HEK293 (cell line): ENCODE results near the gene PHETA1.

Experiments used
- ZNF175 ChIP-seq: fragments of 450-650 bp; formaldehyde crosslinking; IDR thresholded peaks from 2 replicates; pipeline ENCODE4 v1.5.1; 2016; ENCODE audit warnings: missing biosample characterization, missing genetic modification characterization
- TF ChIP-seq, protein P1 (sequence below): fragments of 450-650 bp; formaldehyde crosslinking; IDR thresholded peaks from 2 replicates; pipeline ENCODE4 v1.5.1; 2016; ENCODE audit warnings: missing biosample characterization, missing genetic modification characterization

DNA sequence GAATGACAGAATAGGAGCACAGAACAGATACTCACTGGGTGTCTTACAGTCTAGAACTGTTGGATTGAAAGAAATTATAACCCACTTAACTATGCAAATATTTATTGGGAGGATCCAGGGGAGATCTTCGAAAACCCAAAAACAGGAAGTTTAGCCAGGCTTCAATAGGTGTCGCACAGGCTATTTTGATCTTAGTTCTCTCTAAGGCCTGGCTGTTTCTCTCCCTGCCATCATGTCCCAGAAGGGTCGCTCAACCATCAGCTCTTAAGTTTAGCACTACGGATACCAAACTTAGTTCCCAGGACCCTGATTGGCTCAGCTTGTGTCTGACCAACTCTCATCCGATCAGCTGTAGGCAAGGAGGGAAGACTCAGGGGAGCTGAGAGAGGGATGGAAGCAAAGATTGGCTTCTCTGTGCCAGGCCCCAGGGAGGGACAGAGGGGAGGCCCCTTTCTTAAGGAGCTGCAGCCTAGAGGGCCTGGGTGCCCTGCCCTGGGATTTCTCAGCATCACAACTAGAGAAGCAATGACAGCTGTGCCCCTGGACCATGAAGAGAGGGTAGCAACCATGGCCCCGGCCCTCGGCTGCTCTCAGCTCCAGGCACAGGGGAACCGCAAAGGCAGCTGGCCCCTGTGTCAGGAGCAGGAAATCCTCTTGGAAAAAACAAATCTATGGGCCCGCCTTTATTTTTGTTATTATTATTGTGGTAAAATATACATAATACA is 13.5 kb downstream of the PHETA1 start:
- TF ChIP-seq, protein P1, sequence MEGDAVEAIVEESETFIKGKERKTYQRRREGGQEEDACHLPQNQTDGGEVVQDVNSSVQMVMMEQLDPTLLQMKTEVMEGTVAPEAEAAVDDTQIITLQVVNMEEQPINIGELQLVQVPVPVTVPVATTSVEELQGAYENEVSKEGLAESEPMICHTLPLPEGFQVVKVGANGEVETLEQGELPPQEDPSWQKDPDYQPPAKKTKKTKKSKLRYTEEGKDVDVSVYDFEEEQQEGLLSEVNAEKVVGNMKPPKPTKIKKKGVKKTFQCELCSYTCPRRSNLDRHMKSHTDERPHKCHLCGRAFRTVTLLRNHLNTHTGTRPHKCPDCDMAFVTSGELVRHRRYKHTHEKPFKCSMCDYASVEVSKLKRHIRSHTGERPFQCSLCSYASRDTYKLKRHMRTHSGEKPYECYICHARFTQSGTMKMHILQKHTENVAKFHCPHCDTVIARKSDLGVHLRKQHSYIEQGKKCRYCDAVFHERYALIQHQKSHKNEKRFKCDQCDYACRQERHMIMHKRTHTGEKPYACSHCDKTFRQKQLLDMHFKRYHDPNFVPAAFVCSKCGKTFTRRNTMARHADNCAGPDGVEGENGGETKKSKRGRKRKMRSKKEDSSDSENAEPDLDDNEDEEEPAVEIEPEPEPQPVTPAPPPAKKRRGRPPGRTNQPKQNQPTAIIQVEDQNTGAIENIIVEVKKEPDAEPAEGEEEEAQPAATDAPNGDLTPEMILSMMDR (tag by site-specific recombination): no peak
- TF ChIP-seq ZNF175 (tag by site-specific recombination): no peak
